Measurements from ENCODE around the gene TTC5.

TTC5 gene

DNA sequence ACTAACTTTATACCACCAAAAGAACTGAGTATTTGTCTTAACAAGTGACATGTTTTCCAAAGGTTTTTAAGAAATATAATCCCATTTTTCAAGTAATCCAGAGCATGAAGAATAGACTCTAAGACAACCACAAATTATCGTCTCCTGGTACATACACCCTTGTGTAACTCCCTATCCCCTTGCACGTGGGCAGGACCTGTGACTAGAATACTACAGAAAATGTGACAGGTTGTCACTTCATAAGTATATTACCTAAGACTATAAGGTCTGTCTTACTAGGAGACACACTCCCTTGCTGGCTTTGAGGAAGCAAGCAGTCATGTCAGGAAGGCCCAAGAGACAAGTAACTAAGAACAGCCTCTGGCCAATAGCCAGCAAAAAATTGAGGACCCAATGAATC is 8.3 kb upstream of the TTC5 start:
- Histone ChIP-seq H3F3A (ENCODE audit: insufficient read depth, low read length) (no peaks in the 10 kb centered on the region; the same call in 1 of the 2 replicates), H3K9ac (ENCODE audit: low read length) (no peak overlapping the region), H3K4me3 (ENCODE audit: low read depth, low read length, poor library complexity, severe bottlenecking) (no peak overlapping the region), H2AFZ (ENCODE audit: low read length) (no peak overlapping the region), H3K9me3 (ENCODE audit: low read length) (no peaks in the 10 kb centered on the region), H3K4me2 (ENCODE audit: low read length) (no peak overlapping the region), H3K79me2 (ENCODE audit: insufficient read depth, low read length) (no peaks in the 10 kb centered on the region), H3K36me3 (ENCODE audit: insufficient read depth, low read length) (peaks cover 58% of the 10 kb centered on the region), H3K4me1 (ENCODE audit: insufficient read depth, low read length, severe bottlenecking) (no peaks in the 10 kb centered on the region), H4K20me1 (ENCODE audit: insufficient read depth, low read length) (no peaks in the 10 kb centered on the region), H3K9me2 (ENCODE audit: low read depth, low read length) (no peaks in the 10 kb centered on the region), H3K27ac (ENCODE audit: low read depth, low read length, poor library complexity, severe bottlenecking) (no peak overlapping the region), H3K27me3 (ENCODE audit: insufficient read depth, low read length) (no peaks in the 10 kb centered on the region)
- no peak for TF ChIP-seq EZH2 (IDR thresholded peaks at IDR 0.05; ENCODE audit: borderline replicate concordance, low read length)
- TF ChIP-seq, protein P1, sequence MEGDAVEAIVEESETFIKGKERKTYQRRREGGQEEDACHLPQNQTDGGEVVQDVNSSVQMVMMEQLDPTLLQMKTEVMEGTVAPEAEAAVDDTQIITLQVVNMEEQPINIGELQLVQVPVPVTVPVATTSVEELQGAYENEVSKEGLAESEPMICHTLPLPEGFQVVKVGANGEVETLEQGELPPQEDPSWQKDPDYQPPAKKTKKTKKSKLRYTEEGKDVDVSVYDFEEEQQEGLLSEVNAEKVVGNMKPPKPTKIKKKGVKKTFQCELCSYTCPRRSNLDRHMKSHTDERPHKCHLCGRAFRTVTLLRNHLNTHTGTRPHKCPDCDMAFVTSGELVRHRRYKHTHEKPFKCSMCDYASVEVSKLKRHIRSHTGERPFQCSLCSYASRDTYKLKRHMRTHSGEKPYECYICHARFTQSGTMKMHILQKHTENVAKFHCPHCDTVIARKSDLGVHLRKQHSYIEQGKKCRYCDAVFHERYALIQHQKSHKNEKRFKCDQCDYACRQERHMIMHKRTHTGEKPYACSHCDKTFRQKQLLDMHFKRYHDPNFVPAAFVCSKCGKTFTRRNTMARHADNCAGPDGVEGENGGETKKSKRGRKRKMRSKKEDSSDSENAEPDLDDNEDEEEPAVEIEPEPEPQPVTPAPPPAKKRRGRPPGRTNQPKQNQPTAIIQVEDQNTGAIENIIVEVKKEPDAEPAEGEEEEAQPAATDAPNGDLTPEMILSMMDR (IDR thresholded peaks at IDR 0.05; ENCODE audit: low read length): no peak

DNA sequence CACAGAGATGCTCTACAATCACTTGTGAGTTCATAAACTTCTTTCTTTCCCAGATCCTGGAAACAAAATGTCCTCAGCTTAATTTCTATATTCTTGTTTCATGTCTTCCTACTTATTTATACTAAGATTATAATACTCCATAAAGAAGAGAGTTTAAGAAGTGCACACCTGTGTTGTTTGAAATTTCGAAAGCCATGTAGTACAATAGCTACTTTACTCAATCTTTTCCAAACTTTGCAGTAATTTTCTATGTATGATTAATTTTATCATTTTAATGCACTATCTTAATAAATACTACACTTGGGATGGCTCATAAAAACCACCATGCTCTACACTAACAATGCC is 300 bp upstream of the TTC5 start:
- Histone ChIP-seq H3K27me3 (ENCODE audit: insufficient read depth, low read length) (no peaks in the 10 kb centered on the region), H3K9me2 (ENCODE audit: low read depth, low read length) (no peaks in the 10 kb centered on the region), H2AFZ (ENCODE audit: low read length) (no peak overlapping the region), H3K4me3 (ENCODE audit: low read depth, low read length, poor library complexity, severe bottlenecking) (peak overlapping the region; percentile 88), H3K36me3 (ENCODE audit: insufficient read depth, low read length) (peaks cover 8% of the 10 kb centered on the region), H3K27ac (ENCODE audit: low read depth, low read length, poor library complexity, severe bottlenecking) (no peak overlapping the region), H3K79me2 (ENCODE audit: insufficient read depth, low read length) (peaks cover 16% of the 10 kb centered on the region), H3K9ac (ENCODE audit: low read length) (no peak overlapping the region), H3K4me2 (ENCODE audit: low read length) (no peak overlapping the region), H3K4me1 (ENCODE audit: insufficient read depth, low read length, severe bottlenecking) (peaks cover 20% of the 10 kb centered on the region), H3K9me3 (ENCODE audit: low read length) (no peaks in the 10 kb centered on the region), H4K20me1 (ENCODE audit: insufficient read depth, low read length) (no peaks in the 10 kb centered on the region), H3F3A (ENCODE audit: insufficient read depth, low read length) (0 out of 2 replicates have a peak, but pooled peaks cover 5% of the 10 kb centered on the region)
- TF ChIP-seq, protein P1 (IDR thresholded peaks at IDR 0.05; ENCODE audit: low read length): no peak
- TF ChIP-seq EZH2 (IDR thresholded peaks at IDR 0.05; ENCODE audit: borderline replicate concordance, low read length): no peak

DNA sequence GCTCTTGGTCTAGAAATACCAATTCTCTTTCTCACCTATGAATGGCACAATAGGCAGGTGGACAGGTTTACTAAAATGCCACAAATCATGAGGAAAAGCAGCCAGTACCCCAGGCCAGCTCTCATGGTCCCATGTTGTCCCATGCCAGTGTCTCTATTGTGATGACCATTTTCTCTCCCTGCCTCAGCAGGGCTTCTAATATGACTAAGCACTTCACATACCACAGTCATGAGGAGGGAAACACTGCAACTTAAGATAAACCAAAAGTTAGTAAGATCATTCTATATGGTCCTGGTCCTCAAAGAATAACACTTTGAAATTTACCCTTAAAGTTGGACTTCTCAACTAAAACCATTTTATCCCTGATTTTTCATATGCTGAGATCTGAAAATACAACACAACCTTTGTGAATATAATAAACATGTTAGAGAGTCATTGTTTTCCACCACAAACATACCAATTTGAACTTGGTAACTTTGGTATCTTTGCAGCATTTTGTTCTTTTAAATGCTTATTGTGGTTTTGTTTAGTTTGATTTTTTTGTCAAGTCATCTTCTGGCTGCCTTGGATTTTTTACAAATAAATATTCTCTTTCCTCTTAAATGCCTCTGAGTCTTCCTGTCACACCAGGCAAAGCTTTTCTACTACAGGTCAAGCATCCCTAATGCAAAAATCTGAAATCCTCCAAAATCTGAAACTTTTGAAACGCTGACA is 3.6 kb downstream of the TTC5 start:
- Histone ChIP-seq H3K4me3 (ENCODE audit: low read depth, low read length, poor library complexity, severe bottlenecking) (no peak overlapping the region), H3K27ac (ENCODE audit: low read depth, low read length, poor library complexity, severe bottlenecking) (no peak overlapping the region), H3F3A (ENCODE audit: insufficient read depth, low read length) (0 out of 2 replicates have a peak, but pooled peaks cover 5% of the 10 kb centered on the region), H3K36me3 (ENCODE audit: insufficient read depth, low read length) (peaks cover 36% of the 10 kb centered on the region), H3K79me2 (ENCODE audit: insufficient read depth, low read length) (peaks cover 16% of the 10 kb centered on the region), H2AFZ (ENCODE audit: low read length) (no peak overlapping the region), H3K9ac (ENCODE audit: low read length) (no peak overlapping the region), H3K27me3 (ENCODE audit: insufficient read depth, low read length) (no peaks in the 10 kb centered on the region), H3K9me3 (ENCODE audit: low read length) (no peaks in the 10 kb centered on the region), H4K20me1 (ENCODE audit: insufficient read depth, low read length) (no peaks in the 10 kb centered on the region), H3K9me2 (ENCODE audit: low read depth, low read length) (no peaks in the 10 kb centered on the region), H3K4me2 (ENCODE audit: low read length) (no peak overlapping the region), H3K4me1 (ENCODE audit: insufficient read depth, low read length, severe bottlenecking) (peaks cover 20% of the 10 kb centered on the region)
- TF ChIP-seq, protein P1 (IDR thresholded peaks at IDR 0.05; ENCODE audit: low read length): no peak
- no peak for TF ChIP-seq EZH2 (IDR thresholded peaks at IDR 0.05; ENCODE audit: borderline replicate concordance, low read length)

Data from OCI-LY1 (cell line).